Endothelial cell of umbilical vein (primary cell): ENCODE results near the gene MRPS26. TPM values are rescaled to one million over a fixed set of nuclear protein-coding genes. Genes with fewer than 3 reads are reported as not detected.

Source experiments
- BruUV-seq: library from RNA; stranded (reverse); fragments of 400-500 nt; replicated peaks from 2 replicates; lab custom pipeline; 2021; lab: Mats Ljungman, UMichigan
- CTCF ChIA-PET: fragments of 300-600, 350-600 bp; sonication (Branson Sonifier 250); formaldehyde crosslinking; loops from one replicate; lab custom pipeline; 2021; ENCODE audit warnings: antibody characterized with exemption, inconsistent platforms; lab: Charles Lee
- POLR2A ChIA-PET: fragments of 300-600, 350-600 bp; sonication (Branson Sonifier 250); formaldehyde crosslinking; loops from one replicate; lab custom pipeline; 2021; ENCODE audit warnings: antibody characterized with exemption, inconsistent platforms; lab: Charles Lee
- DNase-seq: peaks from one replicate; pipeline ENCODE4 v3.0.0-alpha.2; 2011; ENCODE audit warnings: low read depth, low spot score
- FAIRE-seq: peaks from 2 replicates; lab custom pipeline; 2011; peaks lifted over from hg19 to GRCh38; lab: Jason Lieb, UNC
- H2AFZ ChIP-seq: 2 replicates; pipeline ENCODE4 v1.6.0; 2012; ENCODE audit warnings: low read depth, low read length, control low read depth, inconsistent platforms
- H3K27ac ChIP-seq: 2 replicates; pipeline ENCODE4 v1.5.1; 2011; ENCODE audit warnings: low read depth, mild to moderate bottlenecking, control low read depth, low read length, moderate library complexity; ENCODE audit not compliant: insufficient read depth
- H3K27me3 ChIP-seq, 2 experiments: 2 replicates each; pipeline versions ENCODE4 v1.6.0 to v1.6.1; 2011; ENCODE audit warnings: low read length in 2 of 2, mixed read lengths in 1 of 2; ENCODE audit not compliant: control insufficient read depth in 2 of 2, insufficient read depth in 2 of 2
- H3K36me3 ChIP-seq, 2 experiments: 2 replicates in 1 of 2; 3 replicates in 1 of 2; pipeline ENCODE4 v1.5.1; 2011; ENCODE audit warnings: low read length in 2 of 2, mild to moderate bottlenecking in 1 of 2, moderate library complexity in 1 of 2; ENCODE audit not compliant: control insufficient read depth in 2 of 2, insufficient read depth in 2 of 2; ENCODE audit errors: extremely low read depth in 1 of 2
- H3K4me1 ChIP-seq: 3 replicates; pipeline ENCODE4 v1.5.1; 2011; ENCODE audit warnings: mild to moderate bottlenecking, low read length; ENCODE audit not compliant: control insufficient read depth, insufficient read depth; ENCODE audit errors: extremely low read depth
- H3K4me2 ChIP-seq: 2 replicates; pipeline ENCODE4 v1.6.1; 2011; ENCODE audit warnings: low read length, control low read depth, mixed read lengths; ENCODE audit not compliant: insufficient read depth
- H3K4me3 ChIP-seq, 3 experiments: fragments of 200-600 bp in 1 of 3; sonication (generic), shearing (Covaris generic) in 1 of 3; replicated peaks in 1 of 3; 2 replicates each; pipeline ENCODE4 v1.5.1; 2011 to 2016; ENCODE audit warnings: control low read depth in 3 of 3, low read length in 3 of 3, mild to moderate bottlenecking in 2 of 3, inconsistent platforms in 1 of 3, low read depth in 1 of 3, moderate library complexity in 1 of 3; ENCODE audit not compliant: insufficient read depth in 1 of 3
- H3K79me2 ChIP-seq: 2 replicates; pipeline ENCODE4 v1.6.0; 2012; ENCODE audit warnings: low read length, inconsistent platforms; ENCODE audit not compliant: control insufficient read depth, insufficient read depth
- H3K9ac ChIP-seq: replicated peaks from 2 replicates; pipeline ENCODE3; 2011; ENCODE audit warnings: low read length, control low read depth; ENCODE audit not compliant: insufficient read depth; ENCODE audit errors: extremely low read depth
- H3K9me1 ChIP-seq: replicated peaks from 3 replicates; pipeline ENCODE4 v1.6.0; 2011; ENCODE audit warnings: mild to moderate bottlenecking, low read length; ENCODE audit not compliant: control insufficient read depth, insufficient read depth; ENCODE audit errors: extremely low read depth
- H3K9me3 ChIP-seq: replicated peaks from 2 replicates; pipeline ENCODE4 v1.5.1; 2012; ENCODE audit warnings: low read length, inconsistent platforms; ENCODE audit not compliant: control insufficient read depth, insufficient read depth
- H4K20me1 ChIP-seq: replicated peaks from 2 replicates; pipeline ENCODE3; 2011; ENCODE audit warnings: mild to moderate bottlenecking, low read length; ENCODE audit not compliant: control insufficient read depth, insufficient read depth; ENCODE audit errors: extremely low read depth
- EZH2 ChIP-seq: IDR thresholded peaks from 2 replicates; pipeline ENCODE4 v1.6.1; 2012; ENCODE audit warnings: borderline replicate concordance, low read depth, mild to moderate bottlenecking, moderate library complexity, low read length, inconsistent platforms; ENCODE audit not compliant: severe bottlenecking
- FOS ChIP-seq: IDR thresholded peaks from 2 replicates; pipeline ENCODE4 v1.6.1; 2011; ENCODE audit warnings: mild to moderate bottlenecking, low read length, moderate library complexity, borderline replicate concordance; ENCODE audit not compliant: insufficient read depth
- GATA2 ChIP-seq: IDR thresholded peaks from 2 replicates; pipeline ENCODE4 v1.7.0; 2011; ENCODE audit warnings: low read depth, mild to moderate bottlenecking, moderate library complexity, mixed read lengths, low read length; ENCODE audit not compliant: insufficient read length, insufficient read depth
- JUN ChIP-seq: IDR thresholded peaks from 2 replicates; pipeline ENCODE4 v1.6.1; 2011; ENCODE audit warnings: borderline replicate concordance, low read depth; ENCODE audit not compliant: insufficient read length, insufficient read depth
- MYC ChIP-seq: IDR thresholded peaks from one replicate; pipeline ENCODE4 v1.6.1; 2011; ENCODE audit warnings: mild to moderate bottlenecking, low read depth, low read length
- POLR2A ChIP-seq: IDR thresholded peaks from 2 replicates; pipeline ENCODE4 v1.6.1; 2012; ENCODE audit warnings: low read depth, mild to moderate bottlenecking, control low read depth, low read length
- POLR2AphosphoS5 ChIP-seq: IDR thresholded peaks from 2 replicates; pipeline ENCODE4 v1.6.1; 2012; ENCODE audit warnings: low read depth, mild to moderate bottlenecking, control low read depth, low read length, moderate library complexity; ENCODE audit not compliant: insufficient read depth
- dilution Hi-C: fragments of 300-500 bp; cut with MboI; formaldehyde crosslinking; loops from one replicate; pipeline ENCODE4 v1.15.0; 2019; ENCODE audit warnings: low sequenced_read_pairs; ENCODE audit not compliant: extremely low pct_ligation_motif_present
- intact Hi-C: fragments of 100-400 bp; cut with micrococcal nuclease; formaldehyde crosslinking; loops from one replicate; pipeline ENCODE4 v1.10.0; 2022
- polyA plus RNA-seq, 4 experiments: library from polyadenylated mRNA; depleted of rRNA in 3 of 4; stranded (reverse) in 3 of 4; unstranded in 1 of 4; fragments of >200 nt; gene quantifications; 2 replicates each; pipeline versions ENCODE4 v1.2.1 to v1.2.3, GENCODE V29; 2011 to 2012; ENCODE audit warnings: missing spikeins in 1 of 4
- total RNA-seq: library from RNA; stranded (reverse); gene quantifications from 2 replicates; pipeline ENCODE4 v1.2.3, GENCODE V29; 2021
- TF ChIP-seq, protein P1 (sequence below): IDR thresholded peaks from 2 replicates; pipeline ENCODE4 v1.6.1; 2011; ENCODE audit not compliant: insufficient read depth, insufficient read length
- TF ChIP-seq, protein P2 (sequence below), 2 donors: IDR thresholded peaks; 1 replicate in 1 of 2; 2 replicates in 1 of 2; pipeline ENCODE4 v1.5.1; 2011; ENCODE audit warnings: low read length in 2 of 2, mild to moderate bottlenecking in 2 of 2, moderate library complexity in 2 of 2, control low read depth in 1 of 2, inconsistent platforms in 1 of 2, low read depth in 1 of 2; ENCODE audit not compliant: insufficient read depth in 1 of 2; ENCODE audit errors: extremely low read depth in 1 of 2

MRPS26 gene
- total and polyA plus RNA-seq, 2 donors (not counting 3 experiments of a cell fraction or from before 2014, with no cell fraction given) = 41.0 to 43.9 TPM

DNA sequence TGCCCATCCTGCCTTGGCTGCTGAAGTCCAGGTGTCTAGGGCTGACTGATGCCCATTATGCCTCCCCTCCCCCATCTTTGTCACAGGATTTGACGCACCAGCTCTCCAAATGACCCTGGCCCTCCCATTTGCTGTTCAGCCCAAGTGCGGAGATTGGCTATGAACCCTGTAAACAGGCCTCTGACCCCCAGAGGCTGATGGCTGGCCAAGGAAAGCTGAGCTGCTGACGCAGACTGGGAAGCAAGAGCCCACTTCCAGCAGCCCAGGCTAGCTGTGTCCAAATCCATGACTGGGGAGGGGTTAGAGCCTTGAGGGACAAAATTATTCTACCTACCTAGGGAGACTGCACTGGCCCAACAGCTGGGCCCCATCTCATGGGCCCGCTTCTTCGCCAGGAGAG lies 3.2 kb upstream of the MRPS26 start:
- Histone ChIP-seq H4K20me1 (no peaks in the 10 kb centered on the region), H3K79me2 (peaks cover 8% of the 10 kb centered on the region), H3K9me1 (no peaks in the 10 kb centered on the region), H2AFZ (no peak overlapping the region), H3K27ac (no peak overlapping the region), H3K36me3 (peaks cover 2 to 13% of the 10 kb centered on the region in 2 experiments), H3K27me3 (no peaks in the 10 kb centered on the region), H3K4me2 (no peak overlapping the region), H3K4me3 (no peak overlapping the region), H3K9ac (no peak overlapping the region), H3K4me1 (peaks cover 13% of the 10 kb centered on the region), H3K9me3 (no peaks in the 10 kb centered on the region)
- CTCF ChIA-PET = interaction anchor here (1.3 to 2.1 kb wide), 3 partner anchors 11 to 177 kb away, joined by 4 to 8 read pairs (median 7); no protein-coding TSS in a partner anchor
- dilution Hi-C loops = no loop called here
- POLR2A ChIA-PET = interaction anchor here (0.5 kb wide), 1 partner anchor 11 kb away, joined by 4 read pairs; no protein-coding TSS in a partner anchor
- TF ChIP-seq GATA2 (no peak), JUN (no peak), FOS (no peak), MYC (no peak), POLR2AphosphoS5 (no peak), POLR2A (no peak), EZH2 (no peak)
- TF ChIP-seq, protein P1, sequence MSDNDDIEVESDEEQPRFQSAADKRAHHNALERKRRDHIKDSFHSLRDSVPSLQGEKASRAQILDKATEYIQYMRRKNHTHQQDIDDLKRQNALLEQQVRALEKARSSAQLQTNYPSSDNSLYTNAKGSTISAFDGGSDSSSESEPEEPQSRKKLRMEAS = no peak
- TF ChIP-seq, protein P2, sequence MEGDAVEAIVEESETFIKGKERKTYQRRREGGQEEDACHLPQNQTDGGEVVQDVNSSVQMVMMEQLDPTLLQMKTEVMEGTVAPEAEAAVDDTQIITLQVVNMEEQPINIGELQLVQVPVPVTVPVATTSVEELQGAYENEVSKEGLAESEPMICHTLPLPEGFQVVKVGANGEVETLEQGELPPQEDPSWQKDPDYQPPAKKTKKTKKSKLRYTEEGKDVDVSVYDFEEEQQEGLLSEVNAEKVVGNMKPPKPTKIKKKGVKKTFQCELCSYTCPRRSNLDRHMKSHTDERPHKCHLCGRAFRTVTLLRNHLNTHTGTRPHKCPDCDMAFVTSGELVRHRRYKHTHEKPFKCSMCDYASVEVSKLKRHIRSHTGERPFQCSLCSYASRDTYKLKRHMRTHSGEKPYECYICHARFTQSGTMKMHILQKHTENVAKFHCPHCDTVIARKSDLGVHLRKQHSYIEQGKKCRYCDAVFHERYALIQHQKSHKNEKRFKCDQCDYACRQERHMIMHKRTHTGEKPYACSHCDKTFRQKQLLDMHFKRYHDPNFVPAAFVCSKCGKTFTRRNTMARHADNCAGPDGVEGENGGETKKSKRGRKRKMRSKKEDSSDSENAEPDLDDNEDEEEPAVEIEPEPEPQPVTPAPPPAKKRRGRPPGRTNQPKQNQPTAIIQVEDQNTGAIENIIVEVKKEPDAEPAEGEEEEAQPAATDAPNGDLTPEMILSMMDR (IDR thresholded peaks at IDR 0.05; ENCODE audit: extremely low read depth in 1 of 2, insufficient read depth in 1 of 2, low read depth in 1 of 2, low read length in 2 of 2) = no peak
- no TSS peak for BruUV-seq
- DNase-seq (no peak), FAIRE-seq (no peak)
- intact Hi-C loops = no loop called here
